GM03348 (cell line): ENCODE results near the gene UBE3C.
"Not testable (repeated sequence)": the region's sequence is repeated elsewhere in the genome, so short reads cannot be mapped to it uniquely, and the experiment has no call there.

Source experiments
- DNase-seq: peaks from one replicate; pipeline ENCODE4 v3.0.0; 2012; ENCODE audit warnings: low spot score

UBE3C gene

DNA sequence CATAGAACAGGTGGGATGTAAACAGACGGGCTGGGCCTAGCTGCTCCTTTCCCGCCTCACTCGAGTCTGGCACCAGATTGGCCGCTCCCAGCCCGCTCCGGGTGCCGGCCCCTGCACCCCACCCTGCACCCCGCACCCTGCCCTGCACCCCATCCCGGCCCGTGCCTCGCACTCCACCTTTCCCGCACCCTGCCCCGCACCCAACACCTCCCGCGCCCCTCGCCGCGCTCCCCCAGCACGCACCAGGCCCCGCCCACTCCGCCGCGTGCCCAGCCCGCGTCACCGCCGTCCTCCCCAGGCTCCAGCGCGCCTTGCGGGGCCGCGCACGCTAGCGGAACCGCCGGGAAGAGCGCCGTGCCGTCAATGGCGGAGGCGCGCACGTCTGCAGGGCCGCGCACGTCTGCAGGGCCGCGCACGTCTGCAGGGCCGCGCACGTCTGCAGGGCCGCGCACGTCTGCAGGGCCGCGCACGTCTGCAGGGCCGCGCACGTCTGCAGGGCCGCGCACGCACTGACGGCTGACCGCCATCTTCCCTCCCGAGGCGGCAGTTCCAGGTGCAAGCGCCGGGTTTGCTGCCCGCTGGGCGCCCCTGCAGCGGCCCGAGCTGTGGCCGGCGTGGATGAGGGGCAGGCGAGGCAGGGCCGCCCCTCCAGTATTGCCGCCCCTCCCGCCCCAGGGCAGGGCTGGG is at the start of gene UBE3C:
Gene UBE3C (plus strand): TSS at position 503 of the 687 bp plus-strand sequence. CDS start 347 bp downstream, outside the sequence.
- DNase-seq: peak; percentile 99

DNA sequence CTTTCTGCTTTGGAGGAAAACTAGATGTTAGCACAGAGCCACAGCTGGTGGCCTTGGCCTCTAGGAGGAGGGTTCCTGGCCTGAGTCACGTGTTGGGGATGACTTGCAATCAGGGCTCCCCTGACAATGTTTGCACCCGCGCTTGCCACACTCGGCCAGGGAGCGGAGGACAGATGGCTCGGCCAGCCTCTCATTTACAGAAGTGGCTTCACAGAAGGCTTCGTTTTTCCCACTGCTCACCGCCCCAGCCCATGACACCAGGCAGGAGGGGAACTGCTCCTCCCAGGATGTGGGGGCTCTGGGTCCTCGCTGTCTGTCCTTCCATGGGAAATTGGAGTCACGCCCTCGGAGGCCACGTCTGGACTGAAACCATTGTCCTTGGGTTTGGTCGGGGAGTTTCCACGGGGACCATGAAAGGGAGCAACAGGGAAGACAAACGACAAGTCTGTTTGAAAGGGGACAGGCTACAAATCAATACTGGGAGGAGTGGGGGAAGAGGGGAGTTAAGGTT is 49.6 kb upstream of the UBE3C start:
- DNase-seq: no peak

GRCh38 chr7:157090485-157091165 is 48.1 kb upstream of the UBE3C start:
- no peak for DNase-seq

DNA sequence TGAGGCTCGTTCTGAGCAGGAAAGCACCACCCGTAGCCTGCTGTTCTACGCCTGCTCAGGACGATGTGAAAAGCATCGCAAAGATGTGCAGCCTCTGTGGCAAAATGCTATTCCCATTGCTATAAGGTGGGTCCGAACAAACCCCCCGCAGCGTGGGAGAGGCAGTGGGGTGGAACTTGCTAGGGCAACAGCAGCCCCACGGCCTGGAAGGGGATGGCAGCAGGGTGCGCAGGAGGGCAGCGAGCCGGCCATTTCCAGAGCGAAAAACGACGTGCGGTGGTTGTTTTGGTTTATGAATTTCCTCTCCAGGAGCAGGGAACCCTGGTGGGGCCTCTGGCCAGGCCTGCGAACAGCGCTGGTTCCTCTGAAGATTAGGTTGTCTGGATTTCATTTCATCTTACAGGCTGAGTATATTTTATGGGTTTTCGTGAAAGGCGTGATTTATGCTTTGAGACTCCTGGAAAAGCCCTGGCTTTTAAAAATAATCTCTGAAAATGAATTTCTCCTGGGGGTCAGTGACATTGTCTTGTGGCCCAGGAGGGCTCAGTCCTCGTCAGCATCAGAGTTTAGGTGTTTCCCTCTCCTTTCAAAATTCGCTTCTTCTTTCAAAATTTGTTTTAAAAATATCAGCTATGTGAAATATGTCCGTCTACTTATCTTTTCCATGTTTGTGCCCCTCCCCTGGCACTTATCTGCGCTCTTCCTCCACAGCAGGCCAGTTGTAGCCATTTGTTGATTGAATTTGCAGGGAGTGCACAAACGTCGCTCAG is 42.3 kb upstream of the UBE3C start:
- peak; percentile 50 for DNase-seq

DNA sequence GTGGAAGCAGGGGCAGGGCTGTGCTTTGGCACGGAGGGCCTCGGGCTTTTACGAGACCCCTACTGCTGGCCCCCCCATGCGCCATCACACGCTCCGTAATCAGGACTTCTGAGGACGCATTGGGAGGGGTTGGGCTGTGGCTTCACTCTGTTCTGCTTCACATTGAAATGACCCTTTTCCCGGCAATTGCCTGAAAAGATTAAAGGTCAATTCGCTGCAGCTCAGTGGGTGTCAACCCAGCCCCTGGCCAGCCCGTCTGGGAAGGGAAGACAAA is 41.7 kb upstream of the UBE3C start:
- no peak for DNase-seq

GRCh38 chr7:157097569-157097968 is 41.2 kb upstream of the UBE3C start:
- DNase-seq: no peak

DNA sequence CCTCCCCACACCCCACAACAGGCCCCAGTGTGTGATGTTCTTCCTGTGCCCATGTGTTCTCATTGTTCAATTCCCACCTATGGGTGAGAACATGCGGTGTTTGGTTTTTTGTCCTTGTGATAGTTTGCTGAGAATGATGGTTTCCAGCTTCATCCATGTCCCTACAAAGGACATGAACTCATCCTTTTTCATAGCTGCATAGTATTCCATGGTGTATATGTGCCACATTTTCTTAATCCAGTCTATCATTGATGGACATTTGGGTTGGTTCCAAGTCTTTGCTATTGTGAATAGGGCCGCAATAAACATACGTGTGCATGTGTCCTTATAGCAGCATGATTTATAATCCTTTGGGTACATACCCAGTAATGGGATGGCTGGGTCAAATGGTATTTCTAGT is 38.7 kb upstream of the UBE3C start:
- DNase-seq: not testable (repeated sequence)

GRCh38 chr7:157103641-157104040 is 35.1 kb upstream of the UBE3C start:
- not testable (repeated sequence) for DNase-seq

- DNase-seq: no peak
Observed at GRCh38 chr7:157111311-157111710, 27.4 kb upstream of the UBE3C start.

DNA sequence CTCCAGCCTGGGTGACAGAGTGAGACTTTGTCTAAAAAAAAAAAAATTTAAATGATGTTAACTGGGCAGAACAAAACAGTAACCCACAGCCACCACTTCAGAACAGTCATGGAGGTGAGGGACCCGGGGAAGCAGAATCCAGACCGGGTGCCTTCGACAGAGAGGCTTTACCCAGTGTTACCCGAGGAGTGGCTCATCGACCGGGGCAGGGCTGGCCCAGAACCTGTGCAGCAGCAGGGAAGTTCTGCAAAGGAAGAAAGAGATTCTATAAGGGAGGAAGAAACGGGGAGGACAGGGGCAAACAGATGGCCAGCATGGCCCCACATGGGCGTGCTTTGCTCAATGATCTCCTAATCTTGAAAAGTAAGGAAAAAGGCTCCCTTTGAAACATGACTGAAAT is 26.0 kb upstream of the UBE3C start:
- DNase-seq: no peak

DNA sequence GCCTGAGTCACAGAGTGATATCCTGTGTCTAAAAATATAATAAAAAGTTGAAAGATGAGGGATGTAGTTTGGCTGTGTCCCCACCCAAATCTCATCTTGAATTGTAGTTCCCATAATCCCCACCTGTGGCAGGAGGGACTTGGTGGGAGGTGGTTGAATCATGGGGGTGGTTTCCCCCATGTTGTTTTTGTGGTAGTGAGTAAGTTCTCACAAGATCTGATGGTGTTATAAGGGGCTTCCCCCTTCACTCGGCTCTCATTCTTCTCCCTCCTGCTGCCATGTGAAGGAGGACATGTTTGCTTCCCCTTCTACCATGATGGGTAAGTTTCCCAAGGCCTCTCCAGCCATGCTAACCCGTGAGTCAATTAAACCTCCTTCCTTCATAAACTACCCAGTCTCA is 25.1 kb upstream of the UBE3C start:
- no peak for DNase-seq

DNA sequence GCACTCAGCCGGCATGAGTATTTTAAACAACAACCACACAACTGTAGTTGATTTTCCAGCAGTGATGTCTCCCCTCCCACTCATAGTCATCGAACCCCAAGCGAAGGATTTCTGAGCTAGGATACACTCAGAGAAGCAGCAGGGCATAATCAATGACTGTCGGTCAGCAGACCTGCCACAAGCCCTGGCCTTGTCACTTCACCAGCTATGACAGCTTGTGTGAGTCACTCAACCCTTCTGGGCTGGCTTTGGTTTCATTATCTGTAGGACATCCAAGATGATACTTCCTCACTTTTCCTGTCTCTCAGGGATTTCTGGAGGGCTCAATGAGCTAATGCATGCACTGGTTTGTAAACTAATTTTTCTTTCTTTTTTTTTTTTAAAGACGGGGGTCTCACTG is 22.0 kb upstream of the UBE3C start:
- no peak for DNase-seq

GRCh38 chr7:157117796-157118195 is 20.9 kb upstream of the UBE3C start:
- DNase-seq: no peak

DNA sequence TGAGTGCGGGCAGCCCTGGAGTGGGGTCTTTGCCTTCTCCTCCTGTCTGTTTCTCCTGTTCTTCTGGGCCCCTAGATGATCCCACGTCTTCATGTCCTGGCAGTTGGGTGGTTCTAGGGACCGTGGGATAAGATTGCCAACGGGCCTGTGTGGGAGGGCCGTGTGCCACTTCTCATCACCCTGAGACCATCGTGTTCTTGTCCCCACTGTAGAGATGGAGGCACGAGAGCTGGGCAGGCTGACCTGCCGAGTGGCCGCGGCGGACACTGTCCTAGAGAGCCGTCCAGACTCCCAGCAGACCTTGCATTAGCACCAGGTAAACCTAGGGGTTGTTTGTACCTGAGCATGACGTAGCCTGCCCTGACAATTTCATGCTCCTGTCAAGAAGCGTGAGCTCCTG is 18.5 kb upstream of the UBE3C start:
- no peak for DNase-seq

- DNase-seq: no peak
Observed at GRCh38 chr7:157121184-157121715, 17.5 kb upstream of the UBE3C start.

DNA sequence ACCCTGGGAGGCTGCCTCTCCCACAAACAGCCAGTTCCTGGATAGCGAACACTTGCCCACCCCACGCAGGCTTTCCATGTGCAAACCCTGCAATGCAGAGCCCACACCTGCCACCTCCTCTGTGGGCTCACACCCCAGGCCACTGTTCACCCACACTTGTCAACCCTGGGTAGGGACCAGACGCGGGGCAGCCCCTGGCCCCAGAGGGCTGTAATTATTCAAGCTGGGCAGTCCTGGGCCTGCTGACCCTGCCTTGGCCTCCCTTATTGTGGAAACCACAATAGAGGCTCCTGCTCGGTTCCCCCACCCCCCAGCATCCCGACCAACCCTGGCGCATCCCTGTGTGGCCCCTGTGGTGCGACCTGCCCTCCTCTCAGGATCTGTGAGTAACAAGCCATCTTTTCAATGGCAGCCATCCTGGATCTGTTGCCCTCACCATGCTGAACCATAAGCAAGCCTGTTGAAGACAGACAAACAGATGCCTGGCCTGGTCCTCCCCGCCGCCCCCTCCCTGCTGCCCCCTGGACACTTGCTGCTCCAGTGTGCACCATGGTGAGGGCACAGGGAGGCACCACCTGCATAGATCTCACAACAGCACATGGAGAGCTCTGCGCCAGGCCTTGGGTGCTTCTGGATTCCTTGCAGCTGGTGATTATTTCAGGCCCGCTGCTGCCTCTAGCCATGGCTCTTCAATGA is 15.8 kb upstream of the UBE3C start:
- no peak for DNase-seq

DNA sequence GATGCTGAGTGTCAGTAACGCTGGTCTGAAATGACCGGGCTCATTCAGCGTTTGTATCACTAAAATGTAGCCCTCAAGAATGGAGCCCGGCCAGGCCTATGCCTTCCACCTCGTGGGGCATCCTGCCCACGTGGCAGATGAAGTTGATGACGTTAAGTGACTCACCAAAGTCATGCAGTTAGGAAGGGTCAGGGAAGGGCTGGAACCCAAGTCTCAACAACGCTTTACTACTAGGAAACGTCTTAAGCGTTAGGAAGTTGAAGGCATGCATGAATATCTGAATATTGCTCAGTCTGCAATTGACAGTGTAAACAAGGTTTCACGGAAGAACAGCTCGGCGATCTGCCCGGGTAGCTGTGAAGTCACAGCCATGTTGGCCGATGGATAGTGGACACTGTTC is 14.0 kb upstream of the UBE3C start:
- no peak for DNase-seq

DNA sequence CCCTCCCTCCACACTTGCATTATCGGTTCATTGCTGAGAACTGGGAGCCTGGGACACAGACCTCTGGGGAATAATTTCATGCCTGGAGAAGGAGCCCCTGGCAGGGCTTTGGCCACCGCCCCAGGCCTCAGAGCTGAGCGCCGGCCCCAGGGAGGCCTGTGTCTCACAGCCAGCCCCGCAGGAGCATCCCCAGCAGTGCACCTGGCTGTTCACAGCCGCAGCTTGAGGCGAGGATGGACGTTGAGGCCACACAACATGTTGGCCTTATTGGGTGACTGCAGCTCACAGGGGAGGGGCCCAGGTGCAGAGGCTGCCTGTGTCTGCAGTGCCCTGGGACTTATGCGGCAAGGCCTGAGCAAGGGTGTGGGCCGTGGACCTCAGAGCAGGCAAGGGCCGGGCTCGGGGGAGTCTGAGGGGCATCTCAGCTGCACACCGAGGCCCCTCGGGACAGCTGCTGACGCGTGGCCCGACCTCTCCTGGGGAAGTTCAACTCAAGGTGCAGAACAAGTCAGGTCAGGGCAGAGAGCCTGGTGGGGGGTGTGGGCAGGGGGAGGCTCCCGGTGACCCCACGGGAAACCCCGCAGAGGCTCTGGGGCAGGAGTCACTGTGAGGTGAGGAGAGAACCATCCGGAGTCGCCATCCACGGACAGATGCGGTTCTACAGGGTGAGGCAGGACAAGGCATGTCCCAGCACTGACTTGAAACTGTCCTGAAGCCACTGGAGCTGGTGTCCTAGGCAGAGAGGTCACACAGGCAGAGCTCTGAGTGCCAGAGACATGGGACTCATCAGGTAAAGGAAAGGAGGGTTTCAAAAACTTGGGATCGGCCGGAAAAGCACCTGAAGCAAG is 13.1 kb upstream of the UBE3C start:
- no peak for DNase-seq

GRCh38 chr7:157126921-157127320 is 11.8 kb upstream of the UBE3C start:
- no peak for DNase-seq

- no peak for DNase-seq
Observed at GRCh38 chr7:157129200-157129599, 9.5 kb upstream of the UBE3C start.

DNA sequence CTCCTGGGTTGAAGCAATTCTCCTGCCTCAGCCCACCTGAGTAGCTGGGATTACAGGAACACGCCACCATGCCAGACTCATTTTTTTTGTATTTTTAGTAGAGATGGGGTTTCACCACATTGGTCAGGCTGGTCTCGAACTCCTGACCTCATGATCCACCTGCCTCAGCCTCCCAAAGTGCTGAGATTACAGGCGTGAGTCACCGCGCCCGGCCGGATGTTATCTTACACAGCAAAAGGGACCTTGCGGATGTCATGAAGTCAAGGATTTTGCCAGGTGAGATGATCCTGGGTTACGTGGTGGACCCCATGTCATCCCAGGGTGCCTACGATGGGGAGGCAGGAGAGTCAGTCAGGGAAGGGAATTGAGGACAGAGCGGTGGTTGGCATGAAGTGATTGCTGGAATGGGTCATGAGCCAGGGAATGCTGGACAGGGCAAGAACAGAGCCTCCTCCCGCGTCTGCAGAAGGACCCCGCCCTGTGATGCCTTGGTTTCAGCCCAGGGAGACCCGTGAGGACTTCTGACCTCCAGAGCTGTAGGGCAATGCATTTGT is 8.7 kb upstream of the UBE3C start:
- no peak for DNase-seq
